IMR-90 (cell line): ENCODE measurements around the gene ERICH3. TPM values are rescaled to one million over a fixed set of nuclear protein-coding genes. Genes with fewer than 3 reads are reported as not detected.

Source experiments
- ATAC-seq: fragments of 200-7000 bp; cut with Tn5 transposase; 2 replicates; pipeline ENCODE4 v1.9.1; 2020; ENCODE audit warnings: low read depth, mild to moderate bottlenecking, moderate library complexity
- BruUV-seq: library from RNA; stranded (reverse); fragments of 400-500 nt; replicated peaks from 2 replicates; lab custom pipeline; 2021; lab: Mats Ljungman, UMichigan
- CTCF ChIA-PET: fragments of 300-600 bp; formaldehyde crosslinking; extraction: SDS; loops from one replicate; lab custom pipeline; 2021; ENCODE audit warnings: antibody characterized with exemption; lab: Yijun Ruan, JAX
- POLR2A ChIA-PET: fragments of 300-600 bp; sonication (Branson Sonifier 250); formaldehyde crosslinking; loops from one replicate; lab custom pipeline; 2022; ENCODE audit warnings: antibody characterized with exemption; ENCODE audit not compliant: unreplicated experiment; lab: Charles Lee
- DNase-seq: peaks from one replicate; pipeline ENCODE4 v3.0.0; 2013
- H2AFZ ChIP-seq: replicated peaks from 2 replicates; pipeline ENCODE3; 2013; ENCODE audit warnings: low read length, mild to moderate bottlenecking; ENCODE audit not compliant: poor library complexity
- H2AK5ac ChIP-seq: 2 replicates; pipeline ENCODE4 v1.6.1; 2013; ENCODE audit warnings: low read depth, low read length, inconsistent platforms
- H2AK9ac ChIP-seq: replicated peaks from 2 replicates; pipeline ENCODE3; 2013; ENCODE audit warnings: mild to moderate bottlenecking, low read depth, low read length, moderate library complexity; ENCODE audit not compliant: poor library complexity
- H2BK120ac ChIP-seq: 2 replicates; pipeline ENCODE4 v1.6.1; 2013; ENCODE audit warnings: low read depth, low read length, inconsistent platforms
- H2BK15ac ChIP-seq: 3 replicates; pipeline ENCODE4 v1.6.1; 2013; ENCODE audit warnings: low read depth, low read length, inconsistent platforms
- H2BK20ac ChIP-seq: 2 replicates; pipeline ENCODE4 v1.6.1; 2013; ENCODE audit warnings: low read depth, mild to moderate bottlenecking, inconsistent platforms, low read length, moderate library complexity
- H2BK5ac ChIP-seq: 2 replicates; pipeline ENCODE4 v1.6.1; 2013; ENCODE audit warnings: mild to moderate bottlenecking, low read depth, low read length, inconsistent platforms; ENCODE audit not compliant: poor library complexity, severe bottlenecking
- H3K14ac ChIP-seq: replicated peaks from 2 replicates; pipeline ENCODE4 v1.6.1; 2013; ENCODE audit warnings: low read depth, low read length, inconsistent platforms
- H3K18ac ChIP-seq: 2 replicates; pipeline ENCODE4 v1.6.1; 2013; ENCODE audit warnings: low read depth, low read length, control low read depth
- H3K23ac ChIP-seq: 2 replicates; pipeline ENCODE4 v1.6.1; 2013; ENCODE audit warnings: low read depth, low read length, inconsistent platforms
- H3K27ac ChIP-seq: 2 replicates; pipeline ENCODE4 v1.5.1; 2013; ENCODE audit warnings: mild to moderate bottlenecking, control low read depth, low read length; ENCODE audit not compliant: insufficient read depth
- H3K27me3 ChIP-seq: 2 replicates; pipeline ENCODE4 v1.6.1; 2013; ENCODE audit warnings: low read length; ENCODE audit not compliant: control insufficient read depth, insufficient read depth
- H3K36me3 ChIP-seq: 2 replicates; pipeline ENCODE4 v1.6.1; 2013; ENCODE audit warnings: low read length, mixed read lengths; ENCODE audit not compliant: control insufficient read depth, insufficient read depth
- H3K4ac ChIP-seq: 2 replicates; pipeline ENCODE4 v1.6.1; 2013; ENCODE audit warnings: low read depth, low read length, inconsistent platforms
- H3K4me1 ChIP-seq: 2 replicates; pipeline ENCODE4 v1.6.1; 2013; ENCODE audit warnings: low read length, mixed read lengths; ENCODE audit not compliant: control insufficient read depth, insufficient read depth
- H3K4me2 ChIP-seq: 2 replicates; pipeline ENCODE4 v1.6.1; 2013; ENCODE audit warnings: low read depth, mild to moderate bottlenecking, control low read depth, low read length, moderate library complexity
- H3K4me3 ChIP-seq: 2 replicates; pipeline ENCODE4 v1.5.1; 2013; ENCODE audit warnings: low read depth, mild to moderate bottlenecking, control low read depth, low read length, moderate library complexity; ENCODE audit not compliant: insufficient read depth
- H3K56ac ChIP-seq: 2 replicates; pipeline ENCODE4 v1.6.1; 2013; ENCODE audit warnings: low read length, inconsistent platforms; ENCODE audit not compliant: insufficient read depth; ENCODE audit errors: extremely low read depth
- H3K79me1 ChIP-seq, 2 experiments: 2 replicates each; pipeline ENCODE4 v1.6.1; 2013; ENCODE audit warnings: low read length in 2 of 2, inconsistent platforms in 1 of 2, low read depth in 1 of 2
- H3K9ac ChIP-seq: 2 replicates; pipeline ENCODE4 v1.6.1; 2013; ENCODE audit warnings: low read depth, low read length, control low read depth
- H3K9me1 ChIP-seq: 2 replicates; pipeline ENCODE4 v1.6.1; 2013; ENCODE audit warnings: low read length, inconsistent platforms; ENCODE audit not compliant: insufficient read depth
- H3K9me3 ChIP-seq: 2 replicates; pipeline ENCODE4 v1.6.1; 2013; ENCODE audit warnings: low read length; ENCODE audit not compliant: control insufficient read depth, insufficient read depth
- H4K20me1 ChIP-seq: 2 replicates; pipeline ENCODE4 v1.6.1; 2013; ENCODE audit warnings: low read length, inconsistent platforms; ENCODE audit not compliant: insufficient read depth
- H4K5ac ChIP-seq: 2 replicates; pipeline ENCODE4 v1.6.1; 2013; ENCODE audit warnings: mild to moderate bottlenecking, low read depth, low read length, control low read depth
- H4K8ac ChIP-seq, 2 experiments: 2 replicates each; pipeline ENCODE4 v1.6.1; 2013; ENCODE audit warnings: low read depth in 2 of 2, low read length in 2 of 2, control low read depth in 1 of 2, inconsistent platforms in 1 of 2
- H4K91ac ChIP-seq: 2 replicates; pipeline ENCODE4 v1.6.1; 2013; ENCODE audit warnings: low read depth, low read length, inconsistent platforms; ENCODE audit not compliant: insufficient read depth
- BHLHE40 ChIP-seq: fragments of 150-350 bp; IDR thresholded peaks from 2 replicates; pipeline ENCODE4 v1.6.1; 2016; ENCODE audit warnings: mild to moderate bottlenecking, low read depth, low read length
- CHD1 ChIP-seq: IDR thresholded peaks from 2 replicates; pipeline ENCODE4 v1.6.1; 2012; ENCODE audit warnings: low read depth, low read length, improper control_type of control experiment
- CTCF ChIP-seq: conservative IDR thresholded peaks from 2 replicates; pipeline ENCODE4 v1.5.1; 2012; ENCODE audit warnings: mild to moderate bottlenecking, low read depth, low read length, improper control_type of control experiment
- FOS ChIP-seq: fragments of 150-350 bp; IDR thresholded peaks from 2 replicates; pipeline ENCODE4 v1.6.1; 2016; ENCODE audit warnings: low read depth, low read length
- MAFK ChIP-seq: IDR thresholded peaks from 2 replicates; pipeline ENCODE4 v1.6.1; 2012; ENCODE audit warnings: low read depth, low read length, improper control_type of control experiment
- MAZ ChIP-seq: IDR thresholded peaks from 2 replicates; pipeline ENCODE4 v1.6.1; 2012; ENCODE audit warnings: low read depth, mild to moderate bottlenecking, low read length, improper control_type of control experiment, moderate library complexity, borderline replicate concordance
- NFE2L2 ChIP-seq: fragments of 150-350 bp; IDR thresholded peaks from 2 replicates; pipeline ENCODE4 v1.6.1; 2016; ENCODE audit warnings: low read depth, mild to moderate bottlenecking, low read length
- RAD21 ChIP-seq: IDR thresholded peaks from 2 replicates; pipeline ENCODE4 v1.6.1; 2012; ENCODE audit warnings: low read length, improper control_type of control experiment
- RCOR1 ChIP-seq: IDR thresholded peaks from 2 replicates; pipeline ENCODE4 v1.6.1; 2012; ENCODE audit warnings: mild to moderate bottlenecking, low read length, improper control_type of control experiment; ENCODE audit not compliant: insufficient replicate concordance
- SMC3 ChIP-seq: fragments of 150-350 bp; IDR thresholded peaks from 2 replicates; pipeline ENCODE4 v1.6.1; 2016; ENCODE audit warnings: low read depth, mild to moderate bottlenecking, antibody characterized with exemption, low read length, moderate library complexity
- USF2 ChIP-seq: fragments of 150-350 bp; IDR thresholded peaks from 2 replicates; pipeline ENCODE4 v1.6.1; 2017; ENCODE audit warnings: mild to moderate bottlenecking, antibody characterized with exemption, low read length, low read depth
- WGBS, 2 experiments: methylation state at CpG; one replicate each; pipeline versions ENCODE4 v1.1.5 to v1.1.7; 2013; ENCODE audit warnings: missing lambda C conversion rate in 2 of 2; ENCODE audit not compliant: insufficient read length in 1 of 2; ENCODE audit errors: extremely low coverage in 2 of 2; 5-methylcytosine and 5-hydroxymethylcytosine counted together
- dilution Hi-C: fragments of 300-500 bp; cut with HindIII; formaldehyde crosslinking; loops from one replicate; pipeline ENCODE4 v1.14.3; 2018; ENCODE audit warnings: low sequenced_read_pairs; ENCODE audit not compliant: unreplicated experiment
- in situ Hi-C: fragments of 300-500 bp; cut with MboI; formaldehyde crosslinking; loops from 3 replicates; pipeline ENCODE4 v1.14.3; 2019; ENCODE audit warnings: low sequenced_read_pairs, inconsistent platforms, mixed read lengths
- intact Hi-C: fragments of 100-400 bp; cut with micrococcal nuclease; formaldehyde crosslinking; loops from 2 replicates; pipeline ENCODE4 v1.10.0; 2022
- polyA plus RNA-seq, 3 experiments: library from polyadenylated mRNA; depleted of rRNA; stranded (reverse); fragments of >200 nt; gene quantifications; 2 replicates each; pipeline ENCODE4 v1.2.3, GENCODE V29; 2012; ENCODE audit warnings: low replicate concordance in 1 of 3
- total RNA-seq: library from RNA; depleted of rRNA; stranded (reverse); fragments of >200 nt; gene quantifications from 2 replicates; pipeline ENCODE4 v1.2.3, GENCODE V29; 2012

The ERICH3 gene
- total and polyA plus RNA-seq, 2 of the 4 experiments (the other 2 are of a cell fraction), result not detected

GRCh38 chr1:74629283-74629682 is 44.3 kb downstream of the ERICH3 start:
- ATAC-seq, result no peak
- H2BK20ac ChIP-seq, result no peak overlapping the region
- H3K4me3 ChIP-seq, result no peak overlapping the region
- POLR2A ChIA-PET, result no interaction called here
- no peak overlapping the region for H2AFZ ChIP-seq
- no peak overlapping the region for H4K8ac ChIP-seq
- no peak overlapping the region for H3K27ac ChIP-seq
- no peaks in the 10 kb centered on the region for H3K27me3 ChIP-seq
- H2AK5ac ChIP-seq, result no peak overlapping the region
- H3K4ac ChIP-seq, result no peak overlapping the region
- no peak overlapping the region for H2BK15ac ChIP-seq
- no peak overlapping the region for H3K4me2 ChIP-seq
- no peak overlapping the region for H3K23ac ChIP-seq
- H2BK120ac ChIP-seq, result no peak overlapping the region
- BruUV-seq, result no TSS peak
- no CpG with 5 or more reads among the region's 2 CpGs for WGBS, 2 experiments
- no peak overlapping the region for H3K56ac ChIP-seq
- H3K36me3 ChIP-seq, result no peaks in the 10 kb centered on the region
- in situ Hi-C loops (no loop called here), intact Hi-C loops (no loop called here), dilution Hi-C loops (no loop called here)
- H3K9me3 ChIP-seq, result no peaks in the 10 kb centered on the region
- H3K79me1 ChIP-seq, result no peaks in the 10 kb centered on the region
- H3K14ac ChIP-seq, result no peak overlapping the region
- no peak overlapping the region for H4K5ac ChIP-seq
- no peaks in the 10 kb centered on the region for H4K20me1 ChIP-seq
- CTCF ChIA-PET, result no interaction called here
- H3K9ac ChIP-seq, result no peak overlapping the region
- no peak for DNase-seq
- no peak overlapping the region for H3K18ac ChIP-seq
- no peak overlapping the region for H2AK9ac ChIP-seq
- TF ChIP-seq USF2 (no peak), FOS (no peak), MAFK (no peak), BHLHE40 (no peak), CHD1 (no peak), RAD21 (no peak), SMC3 (no peak), CTCF (no peak), NFE2L2 (no peak), MAZ (no peak), RCOR1 (no peak)
- no peak overlapping the region for H4K91ac ChIP-seq
- no peaks in the 10 kb centered on the region for H3K9me1 ChIP-seq
- H2BK5ac ChIP-seq, result no peak overlapping the region
- H3K4me1 ChIP-seq, result no peaks in the 10 kb centered on the region
